Measurements from ENCODE around the gene HNRNPM.

Gene HNRNPM

GRCh38 chr19:8446061-8446709, 1.4 kb downstream of the HNRNPM start:
- no peak for TF ChIP-seq CTCF (IDR thresholded peaks at IDR 0.05)
- peak overlapping the region; percentile 99 for H3K4me3 ChIP-seq
- peak overlapping the region; percentile 98 to 100 for H3K27ac ChIP-seq
- DNase-seq (ENCODE audit: low spot score): no peak

GRCh38 chr19:8449830-8450229, 5.1 kb downstream of the HNRNPM start:
- DNase-seq (ENCODE audit: low spot score): no peak
- Histone ChIP-seq H3K4me3 (peak overlapping the region; percentile 29), H3K27ac (no peak overlapping the region)
- no peak for TF ChIP-seq CTCF (IDR thresholded peaks at IDR 0.05)

GRCh38 chr19:8451377-8451776, 6.6 kb downstream of the HNRNPM start:
- Histone ChIP-seq H3K4me3 (no peak overlapping the region), H3K27ac (no peak overlapping the region)
- DNase-seq (ENCODE audit: low spot score): no peak
- no peak for TF ChIP-seq CTCF (IDR thresholded peaks at IDR 0.05)

- Histone ChIP-seq H3K27ac (no peak overlapping the region), H3K4me3 (no peak overlapping the region)
- no peak for TF ChIP-seq CTCF (IDR thresholded peaks at IDR 0.05)
- DNase-seq (ENCODE audit: low spot score): no peak
Measured at GRCh38 chr19:8451885-8452284, 7.1 kb downstream of the HNRNPM start.

GRCh38 chr19:8452446-8453123, 7.8 kb downstream of the HNRNPM start:
- TF ChIP-seq CTCF (IDR thresholded peaks at IDR 0.05): no peak
- DNase-seq (ENCODE audit: low spot score): no peak
- Histone ChIP-seq H3K4me3 (no peak overlapping the region), H3K27ac (peak overlapping the region in 1 of 2 donors; percentile 40)

- Histone ChIP-seq H3K27ac (no peak overlapping the region), H3K4me3 (no peak overlapping the region)
- no peak for TF ChIP-seq CTCF (IDR thresholded peaks at IDR 0.05)
- DNase-seq (ENCODE audit: low spot score): no peak
Measured at GRCh38 chr19:8453616-8454015, 8.8 kb downstream of the HNRNPM start.

- Histone ChIP-seq H3K4me3 (no peak overlapping the region), H3K27ac (no peak overlapping the region)
- TF ChIP-seq CTCF (IDR thresholded peaks at IDR 0.05): no peak
- no peak for DNase-seq (ENCODE audit: low spot score)
Measured at GRCh38 chr19:8454218-8454617, 9.4 kb downstream of the HNRNPM start.

Measured in coronary artery (tissue), 2 donors.